DMS 273 treated with DMSO at 0.1 percent for 48 hours (cell line): ENCODE data around the gene HHIP.

ENCODE experiments used
- DNase-seq: peaks from one replicate; lab custom pipeline; 2025; lab: John Stamatoyannopoulos, UW

HHIP gene

GRCh38 chr4:144658015-144658567 is 12.1 kb downstream of the HHIP start:
- no peak for DNase-seq

GRCh38 chr4:144658903-144659302 is 12.9 kb downstream of the HHIP start:
- DNase-seq, result no peak

GRCh38 chr4:144659447-144659846 is 13.5 kb downstream of the HHIP start:
- no peak for DNase-seq

GRCh38 chr4:144663834-144664475 is 18.0 kb downstream of the HHIP start:
- no peak for DNase-seq

GRCh38 chr4:144666539-144667175 is 20.7 kb downstream of the HHIP start:
- DNase-seq, result no peak

- no peak for DNase-seq
Measured at GRCh38 chr4:144667500-144667899, 21.5 kb downstream of the HHIP start.

GRCh38 chr4:144670776-144671175 is 24.8 kb downstream of the HHIP start:
- DNase-seq, result no peak

- no peak for DNase-seq
Measured at GRCh38 chr4:144674711-144675110, 28.8 kb downstream of the HHIP start.

- no peak for DNase-seq
Measured at GRCh38 chr4:144681806-144682205, 35.9 kb downstream of the HHIP start.

GRCh38 chr4:144683516-144683915 is 37.6 kb downstream of the HHIP start:
- no peak for DNase-seq

- DNase-seq, result no peak
Measured at GRCh38 chr4:144685911-144686310, 40.0 kb downstream of the HHIP start.

GRCh38 chr4:144686921-144687320 is 41.0 kb downstream of the HHIP start:
- DNase-seq, result no peak

- DNase-seq, result no peak
Measured at GRCh38 chr4:144687466-144687865, 41.5 kb downstream of the HHIP start.

- no peak for DNase-seq
Measured at GRCh38 chr4:144688035-144688569, 42.1 kb downstream of the HHIP start.

GRCh38 chr4:144689125-144689524 is 43.2 kb downstream of the HHIP start:
- DNase-seq, result no peak

GRCh38 chr4:144695721-144696120 is 49.8 kb downstream of the HHIP start:
- no peak for DNase-seq

- DNase-seq, result no peak
Measured at GRCh38 chr4:144696376-144696775, 50.4 kb downstream of the HHIP start.

GRCh38 chr4:144699565-144699964 is 53.6 kb downstream of the HHIP start:
- no peak for DNase-seq

GRCh38 chr4:144701683-144702233 is 55.8 kb downstream of the HHIP start:
- DNase-seq, result no peak

GRCh38 chr4:144703494-144703893 is 57.5 kb downstream of the HHIP start:
- DNase-seq, result no peak

- no peak for DNase-seq
Measured at GRCh38 chr4:144705601-144706590, 59.9 kb downstream of the HHIP start.

GRCh38 chr4:144709159-144709558 is 63.2 kb downstream of the HHIP start:
- no peak for DNase-seq
